ENCODE results near the gene NUP188. TPM values are rescaled to one million over a fixed set of nuclear protein-coding genes. Genes with fewer than 3 reads are reported as not detected.

Gene NUP188
- total and polyA plus RNA-seq, 2 of the 4 experiments (the other 2 are of a cell fraction) = 53.0 to 59.1 TPM

DNA sequence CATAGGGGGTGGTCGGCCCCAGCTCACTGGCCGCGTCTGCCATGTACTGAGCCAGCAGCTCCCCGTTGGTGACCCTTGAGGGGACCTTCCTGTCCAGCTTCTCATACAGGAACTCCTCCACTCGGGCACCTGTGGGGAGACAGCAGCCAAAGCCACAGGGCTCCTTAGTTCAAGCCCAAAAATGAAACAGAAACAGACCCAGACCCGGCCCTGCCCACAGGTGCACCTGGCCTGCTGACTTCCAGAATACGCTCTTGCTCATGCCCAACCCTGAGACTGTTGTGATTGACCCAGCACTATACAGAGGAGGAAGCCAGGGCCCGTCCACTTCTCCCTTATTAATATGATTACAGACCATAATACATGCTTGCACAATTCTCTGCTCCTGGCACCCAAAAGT, 73.6 kb downstream of the NUP188 start:
- Histone ChIP-seq H3K79me1 (ENCODE audit: low read depth in 1 of 2, low read length in 2 of 2) (peaks cover 12 to 43% of the 10 kb centered on the region in 2 experiments), H3K4me2 (ENCODE audit: low read depth, low read length) (no peak overlapping the region), H4K20me1 (ENCODE audit: insufficient read depth, low read length) (peaks cover 14% of the 10 kb centered on the region), H4K8ac (ENCODE audit: low read depth in 2 of 2, low read length in 2 of 2) (no peak overlapping the region), H3K18ac (ENCODE audit: low read depth, low read length) (no peak overlapping the region), H3K4me1 (ENCODE audit: control insufficient read depth, insufficient read depth, low read length) (peaks cover 16% of the 10 kb centered on the region), H4K91ac (ENCODE audit: insufficient read depth, low read depth, low read length) (no peak overlapping the region), H2AK5ac (ENCODE audit: low read depth, low read length) (no peak overlapping the region), H3K9ac (ENCODE audit: low read depth, low read length) (no peak overlapping the region), H3K27ac (ENCODE audit: insufficient read depth, low read length) (no peak overlapping the region), H3K4me3 (ENCODE audit: insufficient read depth, low read depth, low read length) (no peak overlapping the region), H3K9me3 (ENCODE audit: control insufficient read depth, insufficient read depth, low read length) (no peaks in the 10 kb centered on the region), H4K5ac (ENCODE audit: low read depth, low read length) (no peak overlapping the region), H2BK5ac (ENCODE audit: low read depth, low read length, poor library complexity, severe bottlenecking) (no peak overlapping the region), H2BK120ac (ENCODE audit: low read depth, low read length) (no peak overlapping the region), H3K27me3 (ENCODE audit: control insufficient read depth, insufficient read depth, low read length) (no peaks in the 10 kb centered on the region), H3K4ac (ENCODE audit: low read depth, low read length) (no peak overlapping the region), H2AK9ac (replicated peaks; ENCODE audit: low read depth, low read length, poor library complexity) (no peak overlapping the region), H2BK20ac (ENCODE audit: low read depth, low read length) (no peak overlapping the region), H3K23ac (ENCODE audit: low read depth, low read length) (no peak overlapping the region), H2AFZ (replicated peaks; ENCODE audit: low read length, poor library complexity) (no peak overlapping the region), H3K9me1 (ENCODE audit: insufficient read depth, low read length) (peaks cover 12% of the 10 kb centered on the region), H2BK15ac (ENCODE audit: low read depth, low read length) (no peak overlapping the region), H3K14ac (replicated peaks; ENCODE audit: low read depth, low read length) (no peak overlapping the region), H3K36me3 (ENCODE audit: control insufficient read depth, insufficient read depth, low read length) (no peaks in the 10 kb centered on the region), H3K56ac (ENCODE audit: extremely low read depth, insufficient read depth, low read length) (no peak overlapping the region)
- in situ Hi-C loops (cut with MboI; ENCODE audit: low sequenced_read_pairs) = no loop called here
- ChIA-PET POLR2A (ENCODE audit: unreplicated experiment) (no interaction called here), CTCF (no interaction called here)
- DNase-seq (no peak), ATAC-seq (ENCODE audit: low read depth) (no peak)
- no peak for TF ChIP-seq CEBPB (IDR thresholded peaks at IDR 0.05; ENCODE audit: low read depth, low read length)
- TF ChIP-seq, protein P1, sequence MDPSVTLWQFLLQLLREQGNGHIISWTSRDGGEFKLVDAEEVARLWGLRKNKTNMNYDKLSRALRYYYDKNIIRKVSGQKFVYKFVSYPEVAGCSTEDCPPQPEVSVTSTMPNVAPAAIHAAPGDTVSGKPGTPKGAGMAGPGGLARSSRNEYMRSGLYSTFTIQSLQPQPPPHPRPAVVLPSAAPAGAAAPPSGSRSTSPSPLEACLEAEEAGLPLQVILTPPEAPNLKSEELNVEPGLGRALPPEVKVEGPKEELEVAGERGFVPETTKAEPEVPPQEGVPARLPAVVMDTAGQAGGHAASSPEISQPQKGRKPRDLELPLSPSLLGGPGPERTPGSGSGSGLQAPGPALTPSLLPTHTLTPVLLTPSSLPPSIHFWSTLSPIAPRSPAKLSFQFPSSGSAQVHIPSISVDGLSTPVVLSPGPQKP (IDR thresholded peaks at IDR 0.05; ENCODE audit: borderline replicate concordance, low read depth, low read length) = no peak
- no peak for TF ChIP-seq RAD21 (IDR thresholded peaks at IDR 0.05; ENCODE audit: low read length)
- TF ChIP-seq NFE2L2 (IDR thresholded peaks at IDR 0.05; ENCODE audit: low read depth, low read length) = no peak
- TF ChIP-seq SMC3 (IDR thresholded peaks at IDR 0.05; ENCODE audit: low read depth, low read length) = no peak
- TF ChIP-seq USF2 (IDR thresholded peaks at IDR 0.05; ENCODE audit: low read depth, low read length) = no peak
- no peak for TF ChIP-seq POLR2A (IDR thresholded peaks at IDR 0.05; ENCODE audit: low read depth, low read length)
- no peak for TF ChIP-seq MXI1 (IDR thresholded peaks at IDR 0.05; ENCODE audit: borderline replicate concordance, low read depth, low read length)
- no peak for TF ChIP-seq FOS (IDR thresholded peaks at IDR 0.05; ENCODE audit: low read depth, low read length)
- TF ChIP-seq RFX5 (IDR thresholded peaks at IDR 0.05; ENCODE audit: low read depth, low read length) = no peak
- no peak for TF ChIP-seq MAZ (IDR thresholded peaks at IDR 0.05; ENCODE audit: borderline replicate concordance, low read depth, low read length)
- TF ChIP-seq MAFK (IDR thresholded peaks at IDR 0.05; ENCODE audit: low read depth, low read length) = no peak
- intact Hi-C loops (cut with micrococcal nuclease) = no loop called here
- dilution Hi-C loops (cut with HindIII; ENCODE audit: low sequenced_read_pairs, unreplicated experiment) = no loop called here
- WGBS, 2 experiments (ENCODE audit: extremely low coverage in 2 of 2, insufficient read length in 1 of 2) = 62% methylated on average over 5 of the region's 8 CpGs; no CpG with 5 or more reads in 1 of the 2 experiments
- no TSS peak for BruUV-seq (replicated peaks)
